ENCODE measurements around the gene COX7C. TPM values are rescaled to one million over a fixed set of nuclear protein-coding genes. Genes with fewer than 3 reads are reported as not detected.

The COX7C gene
- total and polyA plus RNA-seq, 4 donors: 237 to 1,009 (median 482) TPM

- Histone ChIP-seq H3K9me3 (ENCODE audit: control insufficient read depth in 4 of 4, insufficient read depth in 3 of 4, low read length in 3 of 4) (no peaks in the 10 kb centered on the region), H3K4me3 (no peak overlapping the region), H3K27ac (ENCODE audit: low read depth in 1 of 2, low read length in 1 of 2) (no peak overlapping the region), H3K36me3 (ENCODE audit: control insufficient read depth in 4 of 4, insufficient read depth in 4 of 4, low read length in 4 of 4) (peaks cover 2 to 9% (median 4%) of the 10 kb centered on the region in 4 donors), H3K27me3 (ENCODE audit: control insufficient read depth in 3 of 3, insufficient read depth in 3 of 3, low read length in 2 of 3) (no peaks in the 10 kb centered on the region), H3K9ac (ENCODE audit: insufficient read depth in 1 of 2, low read length in 2 of 2) (no peak overlapping the region), H3K4me1 (ENCODE audit: control insufficient read depth in 5 of 5, insufficient read depth in 5 of 5, low read length in 5 of 5) (no peaks in the 10 kb centered on the region)
- no peak for TF ChIP-seq CTCF (IDR thresholded peaks at IDR 0.05; ENCODE audit: control extremely low read depth, extremely low read depth)
- 83 to 86% methylated on average over 2 of the region's 2 CpGs for WGBS, 2 donors
- ATAC-seq (ENCODE audit: insufficient read depth, low FRiP score): no peak
- DNase-seq: no peak
Observed at GRCh38 chr5:86625148-86625547, 7.4 kb downstream of the COX7C start.

- DNase-seq (no peak), ATAC-seq (ENCODE audit: insufficient read depth, low FRiP score) (no peak)
- no peak overlapping the region for H3K27ac ChIP-seq (ENCODE audit: low read depth in 1 of 2, low read length in 1 of 2)
- H3K4me3 ChIP-seq: no peak overlapping the region
- no peak for TF ChIP-seq CTCF (IDR thresholded peaks at IDR 0.05; ENCODE audit: control extremely low read depth, extremely low read depth)
- H3K27me3 ChIP-seq (ENCODE audit: control insufficient read depth in 3 of 3, insufficient read depth in 3 of 3, low read length in 2 of 3): no peaks in the 10 kb centered on the region
- H3K9ac ChIP-seq (ENCODE audit: insufficient read depth in 1 of 2, low read length in 2 of 2): no peak overlapping the region
- H3K9me3 ChIP-seq (ENCODE audit: control insufficient read depth in 4 of 4, insufficient read depth in 3 of 4, low read length in 3 of 4): no peaks in the 10 kb centered on the region
- peaks cover 0 to 7% (median 2%) of the 10 kb centered on the region in 4 donors for H3K36me3 ChIP-seq (ENCODE audit: control insufficient read depth in 4 of 4, insufficient read depth in 4 of 4, low read length in 4 of 4)
- H3K4me1 ChIP-seq (ENCODE audit: control insufficient read depth in 5 of 5, insufficient read depth in 5 of 5, low read length in 5 of 5): no peaks in the 10 kb centered on the region
Observed at GRCh38 chr5:86626149-86626548, 8.4 kb downstream of the COX7C start.

GRCh38 chr5:86631165-86631564, 13.4 kb downstream of the COX7C start:
- H3K9me3 ChIP-seq (ENCODE audit: control insufficient read depth in 4 of 4, insufficient read depth in 3 of 4, low read length in 3 of 4): no peaks in the 10 kb centered on the region
- H3K9ac ChIP-seq (ENCODE audit: insufficient read depth in 1 of 2, low read length in 2 of 2): no peak overlapping the region
- 92 to 97% methylated on average over 2 of the region's 2 CpGs for WGBS, 2 donors

More at GRCh38 chr5:86631165-86631564, 13.4 kb downstream of the COX7C start:
- H3K36me3 ChIP-seq (ENCODE audit: control insufficient read depth in 4 of 4, insufficient read depth in 4 of 4, low read length in 4 of 4): no peaks in the 10 kb centered on the region
- H3K4me3 ChIP-seq: no peak overlapping the region
- TF ChIP-seq CTCF (IDR thresholded peaks at IDR 0.05; ENCODE audit: control extremely low read depth, extremely low read depth): no peak
- ATAC-seq (ENCODE audit: insufficient read depth, low FRiP score) (no peak), DNase-seq (no peak)
- H3K4me1 ChIP-seq (ENCODE audit: control insufficient read depth in 5 of 5, insufficient read depth in 5 of 5, low read length in 5 of 5): no peaks in the 10 kb centered on the region
- H3K27me3 ChIP-seq (ENCODE audit: control insufficient read depth in 3 of 3, insufficient read depth in 3 of 3, low read length in 2 of 3): no peaks in the 10 kb centered on the region
- no peak overlapping the region for H3K27ac ChIP-seq (ENCODE audit: low read depth in 1 of 2, low read length in 1 of 2)

Measured in lung (tissue), 12 donors.